Measurements from ENCODE around the gene GIGYF2.
A peak's percentile ranks its signal among the peaks of the same experiment; 100 is the strongest.
"Not testable (repeated sequence)": the region's sequence is repeated elsewhere in the genome, so short reads cannot be mapped to it uniquely, and the experiment has no call there.

The GIGYF2 gene

GRCh38 chr2:232831496-232831895 lies 134.4 kb downstream of the GIGYF2 start:
- no peak for DNase-seq

GRCh38 chr2:232833830-232834229 lies 136.7 kb downstream of the GIGYF2 start:
- no peak for DNase-seq

DNA sequence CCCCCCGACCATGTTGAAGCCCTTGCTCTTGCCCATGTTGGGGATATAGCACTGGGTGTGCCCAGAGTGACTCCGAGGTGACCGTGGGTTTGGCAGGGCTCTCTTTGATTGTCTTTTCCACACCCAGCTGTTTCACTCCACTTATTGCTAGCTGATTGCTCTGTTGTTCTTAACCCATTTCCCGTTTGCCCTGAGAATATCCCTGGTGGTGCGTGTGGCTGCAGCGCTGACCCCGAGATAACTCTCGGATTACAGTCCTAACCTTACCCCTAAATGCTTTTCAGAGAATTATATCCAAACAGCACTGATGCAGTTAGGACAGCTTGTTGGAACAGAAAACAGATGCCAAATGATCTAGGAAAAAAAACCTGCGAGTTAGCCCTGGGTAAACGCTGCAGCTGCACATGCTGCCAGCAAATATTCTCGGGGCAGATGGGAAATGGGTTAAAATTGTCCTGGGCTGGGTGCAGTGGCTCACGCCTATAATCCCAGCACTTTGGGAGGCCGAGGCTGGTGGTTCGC lies 138.6 kb downstream of the GIGYF2 start:
- DNase-seq: no peak

GRCh38 chr2:232836934-232837333 lies 139.8 kb downstream of the GIGYF2 start:
- DNase-seq: no peak

DNA sequence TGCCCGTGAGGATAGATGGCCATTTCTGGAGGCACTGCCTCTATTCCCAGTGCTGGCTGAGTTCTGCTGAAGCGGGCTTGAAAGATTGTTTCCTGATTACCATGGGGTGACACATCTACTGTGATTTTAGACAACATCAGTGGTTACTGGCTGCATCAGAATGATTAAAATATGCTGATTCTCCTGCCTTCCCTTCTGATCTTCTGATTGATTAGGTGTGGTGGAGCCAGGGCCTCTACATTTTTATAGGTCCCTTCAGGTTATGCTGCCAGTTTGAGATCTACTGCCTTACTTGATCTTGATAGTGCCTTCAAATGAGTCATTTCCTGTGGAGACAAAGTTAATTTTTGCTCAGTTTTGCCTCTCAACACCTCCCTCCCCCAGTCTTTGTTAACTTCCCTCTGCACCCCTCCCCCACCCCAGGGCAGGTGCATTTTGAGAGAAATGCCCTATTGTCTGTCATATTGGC lies 141.3 kb downstream of the GIGYF2 start:
- DNase-seq: no peak

GRCh38 chr2:232839411-232840079 lies 142.4 kb downstream of the GIGYF2 start:
- peak; percentile 46 for DNase-seq

- no peak for DNase-seq
Observed at GRCh38 chr2:232842689-232843088, 145.6 kb downstream of the GIGYF2 start.

DNA sequence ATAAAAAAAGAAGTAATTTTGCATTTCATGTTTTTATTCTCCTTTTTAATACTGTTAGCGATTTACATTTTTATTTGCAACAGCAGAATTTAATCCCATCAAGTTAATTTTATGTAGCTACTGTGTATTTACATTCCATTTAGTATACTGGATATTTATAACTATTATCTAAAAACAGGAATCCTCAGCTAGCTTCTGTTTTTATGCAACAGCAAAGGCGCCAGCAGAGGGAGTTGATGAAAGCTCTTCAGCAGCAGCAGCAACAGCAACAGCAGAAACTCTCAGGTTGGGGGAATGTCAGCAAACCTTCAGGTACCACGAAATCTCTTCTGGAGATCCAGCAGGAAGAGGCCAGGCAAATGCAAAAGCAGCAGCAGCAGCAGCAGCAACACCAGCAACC lies 146.7 kb downstream of the GIGYF2 start:
- DNase-seq: no peak

DNA sequence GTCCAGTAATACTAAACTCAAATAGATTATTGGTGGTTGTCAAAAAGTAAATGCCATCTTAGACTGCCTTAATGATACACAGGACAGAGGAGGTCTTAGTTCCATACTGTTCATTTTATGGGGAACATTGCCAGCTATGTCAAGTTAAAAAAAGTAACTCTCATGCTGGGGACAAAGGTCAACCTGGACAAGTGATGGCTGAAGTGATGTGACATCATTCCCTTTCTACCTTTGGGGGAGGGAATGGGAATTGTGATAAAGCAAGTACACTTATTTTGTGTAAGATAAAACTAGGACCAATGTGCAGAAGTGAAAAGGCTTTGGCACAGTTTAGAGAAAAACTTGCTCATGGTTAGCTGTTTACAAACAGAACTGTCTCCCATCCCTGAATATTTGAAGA lies 148.9 kb downstream of the GIGYF2 start:
- DNase-seq: no peak

- DNase-seq: no peak
Observed at GRCh38 chr2:232850039-232850438, 152.9 kb downstream of the GIGYF2 start.

GRCh38 chr2:232852081-232852480 lies 154.9 kb downstream of the GIGYF2 start:
- not testable (repeated sequence) for DNase-seq

DNA sequence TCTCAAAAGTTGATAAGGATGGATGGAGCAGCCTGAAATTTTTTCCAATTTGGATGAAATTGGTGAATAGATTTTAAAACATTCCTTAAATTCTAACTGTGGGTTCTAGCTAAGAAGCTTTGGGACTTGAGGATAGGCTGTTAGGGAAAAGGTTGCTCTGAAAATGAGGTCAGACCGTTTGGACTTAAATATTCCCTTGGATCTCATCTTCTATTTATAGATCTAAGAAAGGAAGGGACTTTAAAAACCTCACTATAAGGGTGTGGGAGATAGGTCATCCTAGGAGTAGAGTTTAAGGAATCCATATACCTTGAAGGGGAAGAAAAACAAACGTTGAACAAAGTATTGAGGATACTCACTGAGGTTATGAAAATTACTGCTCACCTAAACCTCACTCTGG lies 155.5 kb downstream of the GIGYF2 start:
- DNase-seq: no peak

DNA sequence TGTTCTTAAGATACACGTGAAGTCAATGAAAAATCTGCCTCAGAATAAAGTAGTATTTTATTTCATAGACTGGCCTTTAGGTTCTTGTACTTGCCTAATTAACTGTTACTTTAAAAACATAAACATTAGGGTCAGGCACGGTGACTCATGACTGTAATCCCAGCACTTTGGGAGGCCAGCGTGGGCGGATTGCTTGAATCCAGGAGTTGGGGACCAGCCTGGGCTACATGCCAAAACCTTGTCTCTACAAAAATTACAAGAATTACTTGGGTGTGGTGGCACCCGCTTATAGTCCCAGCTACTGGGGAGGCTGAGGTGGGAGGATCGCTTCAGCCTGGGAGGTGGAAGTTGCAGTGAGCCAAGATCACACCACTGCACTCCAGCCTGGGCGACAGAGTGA lies 157.0 kb downstream of the GIGYF2 start:
- no peak for DNase-seq

DNA sequence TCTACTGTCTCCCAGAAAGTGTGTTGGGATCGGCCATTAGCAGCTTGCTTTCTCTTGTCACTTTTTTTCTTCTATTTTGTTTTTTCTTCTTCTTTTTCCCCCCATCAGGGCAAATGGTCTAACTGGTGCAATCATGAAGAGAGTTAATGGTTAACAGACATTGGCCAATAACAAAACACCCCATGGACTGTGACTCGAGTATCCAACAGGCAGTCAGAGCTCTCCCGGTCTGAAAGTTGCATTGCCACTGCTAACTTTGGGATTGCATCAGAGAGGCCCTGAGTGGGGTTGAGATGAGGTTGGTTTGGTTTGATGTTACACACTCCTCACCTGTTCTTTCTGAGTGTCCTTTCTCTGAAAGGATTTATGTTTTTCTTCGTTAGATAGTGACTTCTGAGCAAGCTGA lies 160.0 kb downstream of the GIGYF2 start:
- no peak for DNase-seq

DNA sequence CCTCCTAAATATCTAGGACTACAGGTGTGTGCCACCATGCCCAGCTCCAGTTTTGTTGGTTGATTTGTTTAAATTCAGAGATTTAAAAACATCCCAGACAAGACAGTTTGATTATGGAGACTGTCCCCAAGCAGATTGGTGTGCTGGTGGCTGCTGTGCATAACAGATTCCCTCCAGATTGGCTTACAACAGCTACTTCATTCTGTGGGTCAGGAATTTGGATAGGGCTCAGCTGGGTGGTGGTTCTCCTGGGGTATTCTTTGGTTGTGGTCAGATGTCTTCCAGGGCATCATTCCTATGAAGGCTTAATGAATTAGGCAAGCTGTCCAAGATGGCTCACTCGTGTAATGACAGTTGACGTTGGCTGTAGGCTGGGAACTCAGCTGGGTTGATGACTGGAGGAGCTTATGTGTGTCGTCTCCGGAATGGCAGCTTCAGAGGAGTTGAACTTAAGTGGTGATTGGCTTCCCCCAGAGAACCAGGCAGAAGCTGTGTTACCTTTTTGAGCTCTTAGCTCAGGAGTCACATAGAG lies 162.3 kb downstream of the GIGYF2 start:
- DNase-seq: no peak

- no peak for DNase-seq
Observed at GRCh38 chr2:232860593-232861241, 163.6 kb downstream of the GIGYF2 start.

DNA sequence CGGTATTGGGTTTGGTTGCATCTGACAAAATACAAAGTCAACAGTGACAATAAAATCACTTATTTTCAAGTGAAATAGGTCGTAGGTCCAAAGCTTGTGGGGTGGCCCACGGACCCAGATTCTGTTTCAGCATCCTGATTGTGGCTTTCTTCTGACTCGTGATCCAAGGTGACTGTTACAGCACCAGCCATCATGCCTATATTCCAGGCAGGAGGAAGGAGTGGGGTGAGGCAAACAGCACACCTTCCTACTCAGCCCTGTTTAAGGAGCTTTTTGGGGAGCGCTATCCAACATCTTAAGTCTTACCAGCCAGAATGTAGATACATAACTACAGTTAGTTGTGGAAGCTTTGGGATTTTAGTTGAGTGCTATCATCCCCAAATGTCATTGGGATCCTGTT lies 164.2 kb downstream of the GIGYF2 start:
- DNase-seq: no peak

DNA sequence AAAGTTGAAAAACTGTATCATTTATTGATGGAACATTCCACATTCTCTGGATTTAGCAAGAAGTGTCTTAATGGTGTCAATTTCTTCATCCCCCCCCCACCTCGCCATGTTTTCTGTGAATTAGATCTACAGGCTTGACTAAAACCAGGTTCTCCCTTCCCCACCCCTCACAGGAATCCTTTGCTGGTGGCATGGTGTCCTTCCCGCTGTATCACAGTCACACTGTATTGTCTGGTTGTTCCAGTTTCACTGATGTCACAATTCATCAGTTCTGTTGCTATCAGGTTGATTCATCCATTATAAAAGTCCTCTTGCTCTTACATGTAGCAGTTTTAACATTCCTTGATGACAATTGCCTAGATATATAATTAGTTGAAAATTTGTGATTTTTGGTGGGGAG lies 166.9 kb downstream of the GIGYF2 start:
- no peak for DNase-seq

GRCh38 chr2:232865165-232865564 lies 168.0 kb downstream of the GIGYF2 start:
- DNase-seq: no peak

DNA sequence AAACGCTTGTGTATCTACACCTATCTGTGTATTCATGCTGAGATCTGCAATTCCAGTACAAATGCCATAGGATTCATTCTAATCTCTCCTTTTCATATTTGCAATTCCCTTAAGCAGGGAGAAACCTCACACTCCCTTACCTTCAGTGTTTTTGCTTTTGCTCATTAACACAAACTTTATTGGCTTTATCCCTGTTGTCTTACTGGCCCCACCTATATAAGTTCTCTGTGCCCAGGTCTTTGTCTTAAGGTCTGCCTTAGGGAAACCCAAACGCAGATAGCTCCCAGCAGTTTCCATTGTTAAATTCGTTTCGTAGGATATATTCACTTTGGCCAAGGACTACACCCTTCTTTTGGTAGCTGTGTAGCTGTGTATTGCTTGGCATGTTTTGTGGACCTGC lies 169.0 kb downstream of the GIGYF2 start:
- no peak for DNase-seq

- no peak for DNase-seq
Observed at GRCh38 chr2:232869138-232870017, 172.2 kb downstream of the GIGYF2 start.

GRCh38 chr2:232870018-232870765 lies 173.1 kb downstream of the GIGYF2 start, which contains the start of gene SNORC:
TSS of gene SNORC (plus strand) at chr2:232870264. CDS start at chr2:232870342, 78 bp downstream.
- no peak for DNase-seq

All from femur (tissue), 1 donor.